DMS 273 treated with DMSO at 0.1 percent for 48 hours (cell line): Measurements from ENCODE around the gene MYPOP.
"Not testable (repeated sequence)": the region's sequence is repeated elsewhere in the genome, so short reads cannot be mapped to it uniquely, and the experiment has no call there.

Experiments used
- DNase-seq: peaks from one replicate; lab custom pipeline; 2025; lab: John Stamatoyannopoulos, UW

The MYPOP gene

GRCh38 chr19:45908956-45909355, 6.5 kb upstream of the MYPOP start:
- no peak for DNase-seq

GRCh38 chr19:45906221-45906620, 3.8 kb upstream of the MYPOP start:
- no peak for DNase-seq

DNA sequence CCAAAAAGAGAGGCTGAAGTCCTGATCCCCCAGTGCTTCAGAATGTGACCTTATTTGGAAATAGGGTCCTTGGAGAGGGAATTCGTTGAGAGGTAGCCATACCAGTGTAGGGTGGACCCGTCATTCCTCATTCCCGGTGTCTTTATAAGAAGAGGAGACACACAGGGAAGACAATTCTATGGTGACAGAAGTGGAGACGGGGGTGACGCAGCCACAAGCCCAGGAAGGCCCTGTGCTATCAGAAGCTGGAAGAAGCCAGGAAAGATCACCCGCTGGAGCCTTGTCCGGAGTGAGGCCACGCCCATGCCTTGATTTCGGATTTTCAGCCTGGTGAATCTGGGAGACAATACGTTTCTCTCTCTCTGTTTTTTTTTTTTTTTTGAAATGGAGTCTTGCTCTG, 2.6 kb upstream of the MYPOP start:
- no peak for DNase-seq

- DNase-seq, result peak; percentile 92
Measured at GRCh38 chr19:45902651-45903625, 525 bp upstream of the MYPOP start.

DNA sequence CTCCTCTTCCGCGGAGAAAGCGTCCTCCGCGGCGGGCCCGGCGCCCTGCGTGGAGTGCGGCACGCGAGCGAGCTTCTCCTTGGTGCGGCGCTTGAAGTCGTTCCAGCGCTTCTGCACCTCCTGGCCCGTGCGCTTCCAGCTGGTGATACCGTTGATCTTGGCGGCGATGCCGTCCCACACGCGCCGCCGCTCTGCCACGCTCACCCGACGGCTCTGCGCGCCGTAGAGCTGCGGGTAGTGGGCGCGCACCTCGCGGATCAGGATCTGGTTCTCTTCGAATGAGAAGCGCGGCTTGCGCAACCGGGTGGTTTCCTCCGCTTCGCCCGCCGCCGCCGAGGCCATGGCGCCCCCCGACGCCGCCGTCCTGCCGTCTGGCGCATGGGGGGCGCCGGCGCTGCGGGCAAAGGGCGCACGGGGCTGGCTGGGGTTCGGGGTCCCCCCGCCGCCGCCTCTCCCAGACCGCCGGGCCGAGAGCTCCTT, 941 bp downstream of the MYPOP start:
- DNase-seq, result no peak

DNA sequence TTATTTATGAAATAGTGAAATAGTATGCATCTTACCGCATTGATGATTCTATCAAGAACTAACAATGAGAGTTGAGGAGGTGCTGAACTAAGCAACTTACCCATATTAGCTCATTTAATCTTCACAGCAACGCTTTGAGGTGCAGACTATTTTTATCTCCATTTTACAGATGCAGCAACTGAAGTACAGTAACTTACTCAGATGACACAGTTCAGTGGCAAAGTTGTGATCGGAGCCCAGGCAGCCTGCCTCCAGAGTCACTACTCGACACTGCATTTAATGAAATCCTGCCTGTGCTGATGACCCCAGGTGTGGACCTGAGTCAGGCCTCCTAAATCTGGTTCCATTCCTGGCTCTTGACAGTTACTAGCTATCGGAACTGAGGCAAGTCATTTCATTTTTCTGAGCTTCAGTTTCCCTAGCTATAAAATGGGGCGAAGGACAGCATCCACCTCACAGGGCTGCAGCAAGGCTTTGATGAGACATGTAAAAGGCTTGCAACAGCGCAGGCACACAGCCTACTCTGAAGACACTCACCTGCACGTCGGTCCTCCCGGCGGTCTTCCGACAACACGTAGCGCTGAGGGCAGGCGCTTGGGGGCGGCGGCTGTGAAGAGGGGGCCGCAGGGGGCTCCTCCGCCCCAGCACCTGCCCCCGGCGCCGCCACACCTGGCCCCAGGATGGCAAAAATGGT, 1.5 kb downstream of the MYPOP start:
- DNase-seq, result no peak

- no peak for DNase-seq
Measured at GRCh38 chr19:45899919-45900589, 2.4 kb downstream of the MYPOP start.

DNA sequence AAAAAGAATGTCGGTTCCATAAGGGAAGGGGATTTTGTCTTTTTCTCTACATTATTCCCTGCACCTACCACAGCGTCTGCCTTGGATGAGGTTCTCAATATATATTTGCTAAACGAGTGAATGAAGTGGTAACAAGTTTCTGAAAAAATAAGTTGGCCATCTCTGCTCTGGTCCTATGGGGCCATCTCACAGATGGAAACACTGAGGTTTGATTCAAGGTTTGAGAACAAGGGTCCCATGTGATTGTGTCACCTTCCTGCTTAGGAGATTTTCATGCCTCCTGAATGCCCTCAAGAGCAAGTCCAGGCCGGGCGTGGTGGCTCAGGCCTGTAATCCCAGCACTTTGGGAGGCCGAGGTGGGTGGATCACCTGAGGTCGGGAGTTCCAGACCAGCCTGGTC, 3.2 kb downstream of the MYPOP start:
- no peak for DNase-seq

- DNase-seq, result no peak
Measured at GRCh38 chr19:45897261-45897812, 5.1 kb downstream of the MYPOP start.

DNA sequence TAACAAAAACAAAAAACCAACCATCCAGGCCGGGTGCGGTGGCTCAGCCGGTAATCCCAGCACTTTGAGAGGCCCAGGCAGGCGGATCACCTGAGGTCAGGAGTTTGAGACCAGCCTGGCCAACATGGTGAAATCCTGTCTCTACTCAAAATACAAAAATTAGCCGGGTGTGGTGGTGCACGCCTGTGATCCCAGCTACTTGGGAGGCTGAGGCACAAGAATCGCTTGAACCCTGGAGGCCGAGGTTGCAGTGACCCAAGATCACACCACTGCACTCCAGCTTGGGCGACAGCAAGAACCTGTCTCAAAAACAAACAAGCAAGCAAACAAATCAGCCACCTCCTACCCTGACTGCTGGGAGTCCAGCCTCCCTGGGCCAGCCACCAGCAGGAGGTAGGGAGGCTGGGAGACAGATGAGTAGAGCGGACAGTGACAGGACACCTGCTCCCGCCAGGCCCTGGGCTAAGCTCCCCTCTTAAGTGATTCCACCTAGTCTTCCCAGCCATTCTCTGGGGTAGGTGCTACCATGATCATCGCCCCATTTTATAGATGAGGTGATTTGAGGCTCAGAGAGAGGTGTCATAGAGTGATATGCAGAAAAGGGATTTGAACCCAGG, 6.3 kb downstream of the MYPOP start:
- not testable (repeated sequence) for DNase-seq

- DNase-seq, result no peak
Measured at GRCh38 chr19:45895519-45895972, 6.9 kb downstream of the MYPOP start.

- no peak for DNase-seq
Measured at GRCh38 chr19:45890877-45891276, 11.5 kb downstream of the MYPOP start.

- no peak for DNase-seq
Measured at GRCh38 chr19:45889210-45889885, 13.1 kb downstream of the MYPOP start.

GRCh38 chr19:45887200-45887710, 15.2 kb downstream of the MYPOP start:
- no peak for DNase-seq

DNA sequence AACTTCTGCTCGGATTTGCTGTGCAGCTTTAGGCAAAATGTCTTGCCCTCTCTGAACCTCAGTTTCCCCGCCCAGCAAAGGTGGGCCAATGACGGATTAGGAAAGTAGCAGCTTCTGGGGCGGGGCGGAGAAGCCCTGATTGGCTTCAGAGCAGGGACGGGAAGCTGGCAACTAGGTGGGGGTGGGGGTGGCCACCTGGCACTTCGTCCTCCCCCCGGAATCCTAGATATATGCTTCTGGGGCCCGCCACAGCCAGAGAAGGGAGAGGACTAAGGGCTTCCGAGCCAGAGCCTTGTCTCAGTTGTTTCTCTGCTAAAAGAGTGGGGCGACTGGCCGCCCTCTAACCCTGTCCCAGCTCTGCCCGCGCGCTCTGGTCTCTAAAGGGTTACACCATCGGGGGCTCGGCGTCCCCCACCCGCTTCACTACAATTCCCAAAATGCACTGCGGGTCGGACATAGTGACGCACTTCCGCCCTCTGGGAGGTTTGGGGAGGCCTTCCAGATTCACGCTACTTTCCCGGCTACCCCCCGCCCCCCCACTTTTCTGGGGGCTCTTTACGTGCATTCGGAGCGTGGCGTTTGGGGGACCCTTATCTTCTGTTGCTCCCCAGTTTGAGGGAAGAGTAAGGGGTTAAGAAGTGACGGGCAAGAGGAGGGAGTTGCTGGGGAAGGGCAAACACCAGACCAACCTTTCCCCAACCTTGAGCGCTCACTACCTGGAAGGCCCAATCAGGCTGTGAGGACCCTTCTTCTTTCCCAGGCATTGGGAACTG, 15.8 kb downstream of the MYPOP start:
- peak; percentile 77 for DNase-seq

GRCh38 chr19:45885556-45886426, 16.6 kb downstream of the MYPOP start, which contains the start of gene IRF2BP1:
Gene IRF2BP1, minus strand, starts transcription at chr19:45886141. Its CDS starts 367 bp downstream, at chr19:45885774.
- peak; percentile 77 for DNase-seq

DNA sequence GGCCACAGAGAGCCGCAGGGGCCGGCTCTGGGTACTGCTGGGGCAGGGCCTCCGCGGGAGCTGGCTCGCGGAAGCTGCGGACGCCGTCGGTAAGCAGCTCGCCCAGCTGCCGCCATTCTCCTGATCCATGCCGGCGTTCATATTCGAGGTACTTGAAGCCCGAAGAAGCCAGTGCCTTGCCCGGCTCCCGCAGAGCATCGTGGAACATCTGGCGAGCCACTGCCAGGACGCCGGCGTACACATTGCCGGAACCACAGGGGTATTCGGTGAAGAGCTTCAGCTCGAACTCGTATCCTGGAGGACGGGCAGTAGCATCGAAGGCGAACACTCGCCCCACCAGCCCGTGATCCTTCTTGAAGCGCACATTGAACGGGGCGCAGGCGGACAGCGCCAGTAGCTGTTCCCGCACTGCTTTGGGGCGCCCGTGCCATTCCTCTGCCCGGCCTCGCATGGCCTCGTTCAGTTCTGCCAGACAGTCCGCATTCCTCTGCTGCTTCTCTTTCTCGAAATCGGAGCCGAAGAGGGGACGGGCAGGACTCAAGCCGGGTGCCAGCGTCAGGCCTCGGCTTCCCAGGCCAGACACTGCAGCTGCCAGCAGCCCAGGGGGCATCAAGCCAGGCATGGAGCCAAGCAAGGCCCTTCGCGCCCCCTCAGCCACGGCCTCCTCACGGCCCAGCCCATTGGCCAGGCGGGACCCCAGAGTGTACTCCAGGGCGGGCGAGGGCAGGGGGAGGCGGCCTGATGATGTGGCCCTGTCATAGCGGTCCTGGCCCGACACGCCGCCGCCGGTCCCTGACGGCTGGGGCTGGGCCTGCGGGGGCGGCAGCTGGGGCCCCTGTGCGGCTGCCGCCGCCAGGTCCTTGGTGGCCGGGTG, 17.5 kb downstream of the MYPOP start:
- DNase-seq, result no peak
